PC-3 (cell line): ENCODE measurements around the gene F13A1.
"Not testable (repeated sequence)": the region's sequence is repeated elsewhere in the genome, so short reads cannot be mapped to it uniquely, and the experiment has no call there.

ENCODE experiments used
- EZH2 ChIP-seq: fragments of 300-600 bp; sonication (generic); IDR thresholded peaks from one replicate; pipeline ENCODE4 v1.6.1; 2017; ENCODE audit warnings: antibody characterized with exemption, mild to moderate bottlenecking, low read length; ENCODE audit not compliant: unreplicated experiment
- EZH2phosphoT487 ChIP-seq: fragments of 300-600 bp; sonication (generic); IDR thresholded peaks from 2 replicates; pipeline ENCODE4 v1.6.1; 2018; ENCODE audit warnings: mild to moderate bottlenecking, antibody characterized with exemption, low read length, borderline replicate concordance
- TF ChIP-seq, protein P1 (sequence below): fragments of 300-600 bp; sonication (generic); conservative IDR thresholded peaks from 2 replicates; pipeline ENCODE4 v1.5.1; 2017; ENCODE audit warnings: antibody characterized with exemption, low read depth, mild to moderate bottlenecking, low read length

GRCh38 chr6:6300383-6300782, 20.1 kb downstream of the F13A1 start:
- TF ChIP-seq, protein P1, sequence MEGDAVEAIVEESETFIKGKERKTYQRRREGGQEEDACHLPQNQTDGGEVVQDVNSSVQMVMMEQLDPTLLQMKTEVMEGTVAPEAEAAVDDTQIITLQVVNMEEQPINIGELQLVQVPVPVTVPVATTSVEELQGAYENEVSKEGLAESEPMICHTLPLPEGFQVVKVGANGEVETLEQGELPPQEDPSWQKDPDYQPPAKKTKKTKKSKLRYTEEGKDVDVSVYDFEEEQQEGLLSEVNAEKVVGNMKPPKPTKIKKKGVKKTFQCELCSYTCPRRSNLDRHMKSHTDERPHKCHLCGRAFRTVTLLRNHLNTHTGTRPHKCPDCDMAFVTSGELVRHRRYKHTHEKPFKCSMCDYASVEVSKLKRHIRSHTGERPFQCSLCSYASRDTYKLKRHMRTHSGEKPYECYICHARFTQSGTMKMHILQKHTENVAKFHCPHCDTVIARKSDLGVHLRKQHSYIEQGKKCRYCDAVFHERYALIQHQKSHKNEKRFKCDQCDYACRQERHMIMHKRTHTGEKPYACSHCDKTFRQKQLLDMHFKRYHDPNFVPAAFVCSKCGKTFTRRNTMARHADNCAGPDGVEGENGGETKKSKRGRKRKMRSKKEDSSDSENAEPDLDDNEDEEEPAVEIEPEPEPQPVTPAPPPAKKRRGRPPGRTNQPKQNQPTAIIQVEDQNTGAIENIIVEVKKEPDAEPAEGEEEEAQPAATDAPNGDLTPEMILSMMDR, result not testable (repeated sequence)
- TF ChIP-seq EZH2phosphoT487, EZH2: not testable (repeated sequence)
